SK-N-SH (cell line): ENCODE data around the gene FOXI1. TPM values are rescaled to one million over a fixed set of nuclear protein-coding genes. Genes with fewer than 3 reads are reported as not detected.

Source experiments
- CTCF ChIA-PET: fragments of 300-600, 350-600 bp; formaldehyde crosslinking; extraction: SDS; loops from one replicate; lab custom pipeline; 2021; lab: Yijun Ruan, JAX
- POLR2A ChIA-PET: fragments of 350-600 bp; sonication (Branson Sonifier 250); formaldehyde crosslinking; extraction: SDS; loops from one replicate; lab custom pipeline; 2020; ENCODE audit warnings: antibody characterized with exemption, inconsistent platforms; lab: Yijun Ruan, JAX
- DNase-seq: peaks from one replicate; pipeline ENCODE4 v3.0.0; 2012
- H2AFZ ChIP-seq: fragments of 200-600 bp; sonication (generic); 2 replicates; pipeline ENCODE4 v1.8.1; 2016; ENCODE audit warnings: antibody characterized with exemption, mild to moderate bottlenecking, low read depth
- H3F3A ChIP-seq: fragments of 200-600 bp; sonication (generic); replicated peaks from 2 replicates; pipeline ENCODE3; 2016; ENCODE audit warnings: antibody characterized with exemption, mild to moderate bottlenecking; ENCODE audit not compliant: insufficient read depth
- H3K27ac ChIP-seq, 2 experiments: fragments of 200-500 bp in 1 of 2; fragments of 200-600 bp in 1 of 2; sonication (Bioruptor generic) in 1 of 2; sonication (generic), shearing (Covaris generic) in 1 of 2; 2 replicates each; pipeline versions ENCODE4 v1.5.1 to v1.6.1; 2014 to 2016; ENCODE audit warnings: low read depth in 2 of 2, inconsistent platforms in 1 of 2, low read length in 1 of 2, mild to moderate bottlenecking in 1 of 2, mixed read lengths in 1 of 2
- H3K27me3 ChIP-seq: fragments of 200-600 bp; sonication (generic), shearing (Covaris generic); 2 replicates; pipeline ENCODE4 v1.6.1; 2016; ENCODE audit warnings: mixed run types; ENCODE audit not compliant: insufficient read depth
- H3K36me3 ChIP-seq, 2 experiments: fragments of 200-500 bp in 1 of 2; fragments of 200-600 bp in 1 of 2; sonication (Bioruptor generic) in 1 of 2; sonication (generic) in 1 of 2; replicated peaks in 1 of 2; 2 replicates each; pipeline versions ENCODE3 to v1.5.1; 2014 to 2016; ENCODE audit warnings: low read length in 1 of 2, mild to moderate bottlenecking in 1 of 2; ENCODE audit not compliant: insufficient read depth in 2 of 2, control insufficient read depth in 1 of 2
- H3K4me1 ChIP-seq, 2 experiments: fragments of 200-500 bp in 1 of 2; fragments of 200-600 bp in 1 of 2; sonication (Bioruptor generic) in 1 of 2; sonication (generic), shearing (Covaris generic) in 1 of 2; 2 replicates each; pipeline versions ENCODE4 v1.5.1 to v1.6.1; 2014 to 2016; ENCODE audit warnings: low read depth in 1 of 2, low read length in 1 of 2, mixed run types in 1 of 2; ENCODE audit not compliant: insufficient read depth in 2 of 2, control insufficient read depth in 1 of 2
- H3K4me2 ChIP-seq: fragments of 200-600 bp; sonication (generic), shearing (Covaris generic); 2 replicates; pipeline ENCODE4 v1.6.1; 2017; ENCODE audit warnings: mixed run types
- H3K4me3 ChIP-seq, 2 experiments: fragments of 200-500 bp in 1 of 2; fragments of 200-600 bp in 1 of 2; sonication (Bioruptor generic) in 1 of 2; sonication (generic), shearing (Covaris generic) in 1 of 2; 2 replicates each; pipeline versions ENCODE4 v1.5.1 to v1.8.1; 2014 to 2016; ENCODE audit warnings: low read depth in 2 of 2, inconsistent platforms in 1 of 2, low read length in 1 of 2, mild to moderate bottlenecking in 1 of 2, mixed read lengths in 1 of 2, moderate library complexity in 1 of 2
- H3K79me2 ChIP-seq: fragments of 200-600 bp; sonication (generic); 2 replicates; pipeline ENCODE4 v1.8.1; 2017; ENCODE audit warnings: mild to moderate bottlenecking; ENCODE audit not compliant: insufficient read depth
- H3K9ac ChIP-seq: fragments of 200-600 bp; sonication (generic); 2 replicates; pipeline ENCODE4 v1.6.1; 2017; ENCODE audit warnings: mixed run types
- H3K9me2 ChIP-seq: fragments of 200-600 bp; sonication (generic); 2 replicates; pipeline ENCODE4 v1.6.1; 2017; ENCODE audit warnings: mixed run types
- H3K9me3 ChIP-seq: fragments of 200-600 bp; sonication (generic); 2 replicates; pipeline ENCODE4 v1.6.1; 2017; ENCODE audit warnings: mixed run types, mild to moderate bottlenecking, moderate library complexity
- H4K20me1 ChIP-seq: fragments of 200-600 bp; sonication (generic); 2 replicates; pipeline ENCODE4 v1.6.1; 2017; ENCODE audit warnings: mild to moderate bottlenecking, mixed run types; ENCODE audit not compliant: insufficient read depth
- CHD2 ChIP-seq: fragments of 150-350 bp; IDR thresholded peaks from 2 replicates; pipeline ENCODE4 v1.6.1; 2018; ENCODE audit warnings: low read length; ENCODE audit not compliant: partially characterized antibody
- CTCF ChIP-seq: fragments of 200-600 bp; sonication (generic); IDR thresholded peaks from 2 replicates; pipeline ENCODE4 v1.6.1; 2017; ENCODE audit warnings: antibody characterized with exemption, mild to moderate bottlenecking, moderate library complexity
- ELF1 ChIP-seq: IDR thresholded peaks from 2 replicates; pipeline ENCODE4 v1.4.0; 2012
- FOXJ3 ChIP-seq: sonication (generic); formaldehyde crosslinking; IDR thresholded peaks from 2 replicates; pipeline ENCODE4 v1.5.1; 2020; ENCODE audit warnings: mild to moderate bottlenecking, missing genetic modification reagents
- GABPA ChIP-seq: IDR thresholded peaks from 2 replicates; pipeline ENCODE4 v1.4.0; 2012; ENCODE audit warnings: low read depth, mild to moderate bottlenecking
- MEF2A ChIP-seq: IDR thresholded peaks from 2 replicates; pipeline ENCODE4 v1.4.0; 2012; ENCODE audit warnings: low read depth, borderline replicate concordance
- MXI1 ChIP-seq: IDR thresholded peaks from 2 replicates; pipeline ENCODE4 v1.6.1; 2012; ENCODE audit warnings: mild to moderate bottlenecking, low read depth, low read length, improper control_type of control experiment
- RAD21 ChIP-seq: IDR thresholded peaks from 2 replicates; pipeline ENCODE4 v1.6.1; 2012; ENCODE audit warnings: mild to moderate bottlenecking, low read length
- RCOR1 ChIP-seq: fragments of 150-350 bp; IDR thresholded peaks from 2 replicates; pipeline ENCODE4 v1.6.1; 2017; ENCODE audit warnings: antibody characterized with exemption, low read length
- REST ChIP-seq: IDR thresholded peaks from 2 replicates; pipeline ENCODE4 v1.6.1; 2012; ENCODE audit warnings: mild to moderate bottlenecking, low read depth, low read length, moderate library complexity
- SIN3A ChIP-seq: IDR thresholded peaks from 2 replicates; pipeline ENCODE4 v1.6.1; 2012; ENCODE audit warnings: low read depth, mild to moderate bottlenecking, low read length, moderate library complexity, borderline replicate concordance
- TEAD4 ChIP-seq: IDR thresholded peaks from 2 replicates; pipeline ENCODE4 v1.4.0; 2012; ENCODE audit warnings: mild to moderate bottlenecking, borderline replicate concordance; ENCODE audit not compliant: insufficient read depth
- WGBS: methylation state at CpG from one replicate; pipeline ENCODE4 v1.1.6; 2017; ENCODE audit warnings: low lambda C conversion rate; 5-methylcytosine and 5-hydroxymethylcytosine counted together
- polyA plus RNA-seq, 3 experiments: library from polyadenylated mRNA; depleted of rRNA; stranded (reverse); fragments of >200 nt; gene quantifications; 2 replicates each; pipeline ENCODE4 v1.2.3, GENCODE V29; 2012
- TF ChIP-seq, protein P1 (sequence below): IDR thresholded peaks from 2 replicates; pipeline ENCODE4 v1.4.0; 2012; ENCODE audit warnings: low read depth, borderline replicate concordance

The FOXI1 gene
- polyA plus RNA-seq, 1 of the 3 experiments (the other 2 are of a cell fraction), result not detected

DNA sequence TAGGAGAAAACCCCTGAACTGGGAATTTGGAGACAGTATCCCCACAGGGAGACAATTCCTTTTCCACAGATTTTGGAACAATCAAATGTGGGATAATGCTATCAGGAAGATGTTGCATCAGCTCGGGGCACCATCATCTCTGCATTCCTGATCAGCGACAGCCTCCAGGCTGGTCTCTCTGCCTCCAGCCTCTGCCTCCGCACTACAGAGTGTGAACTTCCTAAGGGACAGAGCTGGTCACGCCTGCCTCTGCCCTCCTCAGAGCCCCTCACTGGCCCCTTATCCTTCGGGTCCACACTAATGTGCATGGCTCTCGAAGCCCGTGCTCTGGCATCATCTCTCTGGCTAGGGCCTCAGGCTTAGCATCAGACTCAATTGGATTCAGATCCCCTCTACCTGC lies 8.6 kb downstream of the FOXI1 start:
- CTCF ChIA-PET, result interaction anchor here (1.8 to 5.3 kb wide), 2 partner anchors 12 to 18 kb away, joined by 4 to 33 read pairs; no protein-coding TSS in a partner anchor

More for the DNA sequence above, 8.6 kb downstream of the FOXI1 start:
- no peak for TF ChIP-seq ELF1
- TF ChIP-seq RAD21, result no peak
- TF ChIP-seq MXI1, result no peak
- no peak for TF ChIP-seq SIN3A
- no peak for TF ChIP-seq FOXJ3 (CRISPR knock-in tag)
- TF ChIP-seq CTCF, result no peak
- TF ChIP-seq MEF2A, result no peak
- no peak for TF ChIP-seq RCOR1
- TF ChIP-seq TEAD4, result no peak
- no peak for TF ChIP-seq GABPA
- TF ChIP-seq, protein P1, sequence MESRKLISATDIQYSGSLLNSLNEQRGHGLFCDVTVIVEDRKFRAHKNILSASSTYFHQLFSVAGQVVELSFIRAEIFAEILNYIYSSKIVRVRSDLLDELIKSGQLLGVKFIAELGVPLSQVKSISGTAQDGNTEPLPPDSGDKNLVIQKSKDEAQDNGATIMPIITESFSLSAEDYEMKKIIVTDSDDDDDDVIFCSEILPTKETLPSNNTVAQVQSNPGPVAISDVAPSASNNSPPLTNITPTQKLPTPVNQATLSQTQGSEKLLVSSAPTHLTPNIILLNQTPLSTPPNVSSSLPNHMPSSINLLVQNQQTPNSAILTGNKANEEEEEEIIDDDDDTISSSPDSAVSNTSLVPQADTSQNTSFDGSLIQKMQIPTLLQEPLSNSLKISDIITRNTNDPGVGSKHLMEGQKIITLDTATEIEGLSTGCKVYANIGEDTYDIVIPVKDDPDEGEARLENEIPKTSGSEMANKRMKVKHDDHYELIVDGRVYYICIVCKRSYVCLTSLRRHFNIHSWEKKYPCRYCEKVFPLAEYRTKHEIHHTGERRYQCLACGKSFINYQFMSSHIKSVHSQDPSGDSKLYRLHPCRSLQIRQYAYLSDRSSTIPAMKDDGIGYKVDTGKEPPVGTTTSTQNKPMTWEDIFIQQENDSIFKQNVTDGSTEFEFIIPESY, result no peak
- TF ChIP-seq REST, result no peak
- TF ChIP-seq CHD2, result no peak
- Histone ChIP-seq H3K9me2 (no peaks in the 10 kb centered on the region), H4K20me1 (no peaks in the 10 kb centered on the region), H2AFZ (no peak overlapping the region), H3K4me2 (no peak overlapping the region), H3K36me3 (no peaks in the 10 kb centered on the region), H3K27me3 (no peaks in the 10 kb centered on the region; the same call in 1 of the 2 replicates), H3F3A (no peaks in the 10 kb centered on the region), H3K27ac (no peak overlapping the region), H3K9me3 (no peaks in the 10 kb centered on the region), H3K79me2 (no peaks in the 10 kb centered on the region), H3K9ac (no peak overlapping the region), H3K4me3 (no peak overlapping the region), H3K4me1 (no peaks in the 10 kb centered on the region; a peak in 1 of 4 replicates)
- POLR2A ChIA-PET, result no interaction called here
- DNase-seq, result no peak
- 55% methylated on average over 7 of the region's 7 CpGs for WGBS
